DOHH2 (cell line): ENCODE results near the gene ELL3.
A peak's percentile ranks its signal among the peaks of the same experiment; 100 is the strongest.

ENCODE experiments used
- H3F3A ChIP-seq: fragments of 200-600 bp; sonication (generic), shearing (Covaris generic); 2 replicates; pipeline ENCODE4 v1.6.0; 2016; ENCODE audit warnings: antibody characterized with exemption, mild to moderate bottlenecking; ENCODE audit not compliant: control insufficient read depth, insufficient read depth
- H3K27ac ChIP-seq: fragments of 200-600 bp; sonication (generic); 2 replicates; pipeline ENCODE4 v1.5.1; 2014; ENCODE audit warnings: low read depth, mild to moderate bottlenecking, low read length, moderate library complexity
- H3K27me3 ChIP-seq: fragments of 200-600 bp; sonication (generic); 2 replicates; pipeline ENCODE4 v1.6.1; 2014; ENCODE audit warnings: mild to moderate bottlenecking, low read length, mixed read lengths; ENCODE audit not compliant: control insufficient read depth
- H3K36me3 ChIP-seq: fragments of 200-600 bp; sonication (generic); 2 replicates; pipeline ENCODE4 v1.6.1; 2014; ENCODE audit warnings: mild to moderate bottlenecking, low read length, moderate library complexity, mixed read lengths; ENCODE audit not compliant: control insufficient read depth
- H3K4me1 ChIP-seq: fragments of 200-600 bp; sonication (generic); 2 replicates; pipeline ENCODE4 v1.6.1; 2014; ENCODE audit warnings: mild to moderate bottlenecking, low read length, mixed read lengths; ENCODE audit not compliant: control insufficient read depth
- H3K4me2 ChIP-seq: fragments of 200-600 bp; sonication (generic); 2 replicates; pipeline ENCODE4 v1.6.0; 2014; ENCODE audit warnings: mild to moderate bottlenecking, low read length, moderate library complexity
- H3K4me3 ChIP-seq: fragments of 200-600 bp; sonication (generic); 2 replicates; pipeline ENCODE4 v1.5.1; 2014; ENCODE audit warnings: mild to moderate bottlenecking, low read length, mixed read lengths
- H3K79me2 ChIP-seq: fragments of 200-600 bp; sonication (generic); 2 replicates; pipeline ENCODE4 v1.6.1; 2014; ENCODE audit warnings: mild to moderate bottlenecking, low read length, mixed read lengths; ENCODE audit not compliant: control insufficient read depth
- H3K9me2 ChIP-seq: fragments of 200-600 bp; sonication (generic); replicated peaks from 2 replicates; pipeline ENCODE4 v1.6.1; 2014; ENCODE audit warnings: mild to moderate bottlenecking, low read length, mixed read lengths; ENCODE audit not compliant: control insufficient read depth
- H3K9me3 ChIP-seq: fragments of 200-600 bp; sonication (generic); 2 replicates; pipeline ENCODE4 v1.6.1; 2014; ENCODE audit warnings: antibody characterized with exemption, low read length, mixed read lengths; ENCODE audit not compliant: control insufficient read depth, insufficient read depth
- H4K20me1 ChIP-seq: fragments of 200-600 bp; sonication (generic); 2 replicates; pipeline ENCODE4 v1.6.0; 2014; ENCODE audit warnings: low read depth, mild to moderate bottlenecking, antibody characterized with exemption, low read length, moderate library complexity; ENCODE audit not compliant: control insufficient read depth, insufficient read depth
- CTCF ChIP-seq: fragments of 200-600 bp; sonication (generic); IDR thresholded peaks from one replicate; pipeline ENCODE4 v1.5.1; 2014; ENCODE audit warnings: antibody characterized with exemption, mild to moderate bottlenecking, low read depth, low read length; ENCODE audit not compliant: poor library complexity, severe bottlenecking
- EZH2phosphoT487 ChIP-seq: fragments of 200-600 bp; sonication (generic); IDR thresholded peaks from 2 replicates; pipeline ENCODE4 v1.6.1; 2017; ENCODE audit warnings: borderline replicate concordance, mild to moderate bottlenecking, antibody characterized with exemption, low read length, moderate library complexity, mixed read lengths

The ELL3 gene

DNA sequence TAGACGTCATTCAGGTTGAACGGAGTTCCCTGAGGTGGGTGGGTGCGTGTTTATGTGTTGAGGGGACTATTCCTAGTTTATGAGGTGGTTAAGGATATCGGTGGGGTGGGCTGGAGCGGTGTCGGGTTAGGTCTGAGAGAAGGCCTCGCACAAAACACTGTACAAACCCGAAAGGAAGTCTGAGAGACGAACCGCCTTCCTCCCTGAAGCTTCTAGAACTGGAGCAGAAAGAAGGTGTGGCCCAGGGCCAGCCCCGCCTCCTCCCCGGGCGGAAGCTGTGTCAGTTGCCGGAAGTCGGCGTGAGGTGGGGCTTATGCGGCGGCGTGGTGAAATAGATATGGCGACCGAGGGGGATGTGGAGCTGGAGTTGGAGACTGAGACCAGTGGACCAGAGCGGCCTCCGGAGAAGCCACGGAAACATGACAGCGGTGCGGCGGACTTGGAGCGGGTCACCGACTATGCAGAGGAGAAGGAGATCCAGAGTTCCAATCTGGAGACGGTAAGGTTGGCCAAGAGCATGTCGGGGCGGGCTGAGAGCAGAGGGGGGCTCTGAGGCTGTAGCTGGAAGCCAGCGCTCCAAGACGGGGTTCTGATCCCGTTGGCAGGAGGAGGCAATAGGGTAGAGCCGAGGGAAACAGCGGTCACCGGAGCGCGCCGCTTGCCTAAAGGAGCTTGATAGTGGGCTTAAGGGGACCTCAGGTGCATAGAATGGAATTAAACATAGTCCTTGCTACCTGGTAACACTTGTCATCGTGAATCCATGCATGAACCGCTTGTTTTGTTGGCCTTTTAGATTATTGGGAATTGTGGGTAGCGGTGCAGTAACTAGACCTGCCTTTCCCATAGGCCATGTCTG, 23.7 kb upstream of the ELL3 start, which contains the start of gene HYPK:
Gene HYPK (plus strand): TSS at position 314 of the 856 bp plus-strand sequence. CDS start 24 bp downstream, at position 338.
- no peaks in the 10 kb centered on the region for H3K9me2 ChIP-seq
- TF ChIP-seq EZH2phosphoT487 (no peak), CTCF (no peak)
- H4K20me1 ChIP-seq: no peaks in the 10 kb centered on the region
- H3K4me1 ChIP-seq: peaks cover 83% of the 10 kb centered on the region
- H3K79me2 ChIP-seq: peaks cover 36% of the 10 kb centered on the region
- H3F3A ChIP-seq: peaks cover 75% of the 10 kb centered on the region
- peak within 1 kb of the TSS; percentile 90 for H3K4me2 ChIP-seq
- H3K27me3 ChIP-seq: no peaks in the 10 kb centered on the region
- H3K36me3 ChIP-seq: peaks cover 93% of the 10 kb centered on the region
- peaks cover 4% of the 10 kb centered on the region; the same call in 1 of the 2 replicates for H3K9me3 ChIP-seq
- H3K4me3 ChIP-seq: peak within 1 kb of the TSS; percentile 95
- peak within 1 kb of the TSS; percentile 99 for H3K27ac ChIP-seq

GRCh38 chr15:43799945-43800285, 23.1 kb upstream of the ELL3 start, which contains the start of gene SERINC4:
Gene SERINC4 (minus strand): TSS chr15:43800220. CDS start chr15:43799986, 234 bp downstream.
- Histone ChIP-seq H3F3A (peaks cover 77% of the 10 kb centered on the region), H3K4me3 (peak within 1 kb of the TSS; percentile 95), H3K9me2 (no peaks in the 10 kb centered on the region), H3K79me2 (peaks cover 42% of the 10 kb centered on the region), H3K27me3 (no peaks in the 10 kb centered on the region), H3K27ac (peak within 1 kb of the TSS; percentile 99), H4K20me1 (no peaks in the 10 kb centered on the region), H3K9me3 (peaks cover 4% of the 10 kb centered on the region; the same call in 1 of the 2 replicates), H3K36me3 (peaks cover 93% of the 10 kb centered on the region), H3K4me2 (peak within 1 kb of the TSS; percentile 90), H3K4me1 (peaks cover 89% of the 10 kb centered on the region)
- TF ChIP-seq CTCF (no peak), EZH2phosphoT487 (no peak)

- Histone ChIP-seq H3K4me2 (peak overlapping the region; percentile 90), H4K20me1 (no peaks in the 10 kb centered on the region), H3F3A (peaks cover 77% of the 10 kb centered on the region), H3K4me3 (peak overlapping the region; percentile 95), H3K4me1 (peaks cover 90% of the 10 kb centered on the region), H3K27me3 (no peaks in the 10 kb centered on the region), H3K9me2 (no peaks in the 10 kb centered on the region), H3K79me2 (peaks cover 48% of the 10 kb centered on the region), H3K36me3 (peaks cover 93% of the 10 kb centered on the region), H3K27ac (peak overlapping the region; percentile 99), H3K9me3 (peaks cover 4% of the 10 kb centered on the region; the same call in 1 of the 2 replicates)
- TF ChIP-seq EZH2phosphoT487 (no peak), CTCF (peak; percentile 71)
These were observed 22.6 kb upstream of the ELL3 start for GRCh38 chr15:43799209-43799944.
